Trophoblast cell (in vitro differentiated cells and primary cell): Measurements from ENCODE around the gene SPACA4.
A peak's percentile ranks its signal among the peaks of the same experiment; 100 is the strongest.

ENCODE experiments used
- DNase-seq, 2 donors: peaks; one replicate each; pipeline ENCODE4 v3.0.0-alpha.2; 2016
- H2AFZ ChIP-seq: 2 replicates; pipeline ENCODE4 v1.6.1; 2013; ENCODE audit warnings: low read length, moderate library complexity, mild to moderate bottlenecking; ENCODE audit not compliant: insufficient read depth, poor library complexity
- H2AK5ac ChIP-seq: 2 replicates; pipeline ENCODE4 v1.6.1; 2013; ENCODE audit warnings: mild to moderate bottlenecking, low read length
- H2BK120ac ChIP-seq: 2 replicates; pipeline ENCODE4 v1.6.1; 2013; ENCODE audit warnings: low read length, mild to moderate bottlenecking, moderate library complexity; ENCODE audit not compliant: insufficient read depth, poor library complexity
- H2BK12ac ChIP-seq: 2 replicates; pipeline ENCODE4 v1.6.1; 2013; ENCODE audit warnings: mild to moderate bottlenecking, low read length, moderate library complexity
- H2BK5ac ChIP-seq: 2 replicates; pipeline ENCODE4 v1.6.1; 2013; ENCODE audit warnings: low read length, low read depth, moderate library complexity, mild to moderate bottlenecking; ENCODE audit not compliant: poor library complexity
- H3K14ac ChIP-seq: 2 replicates; pipeline ENCODE4 v1.6.1; 2013; ENCODE audit warnings: mild to moderate bottlenecking, low read length
- H3K18ac ChIP-seq: 2 replicates; pipeline ENCODE4 v1.6.1; 2013; ENCODE audit warnings: mild to moderate bottlenecking, low read length
- H3K23ac ChIP-seq: 2 replicates; pipeline ENCODE4 v1.6.1; 2013; ENCODE audit warnings: low read length
- H3K27ac ChIP-seq: 2 replicates; pipeline ENCODE4 v1.5.1; 2013; ENCODE audit warnings: low read depth, mild to moderate bottlenecking, inconsistent platforms, low read length, moderate library complexity
- H3K27me3 ChIP-seq: 2 replicates; pipeline ENCODE4 v1.6.1; 2013; ENCODE audit warnings: inconsistent platforms, mild to moderate bottlenecking, low read length, moderate library complexity; ENCODE audit not compliant: insufficient read depth
- H3K36me3 ChIP-seq, 2 experiments: 1 replicate in 1 of 2; 2 replicates in 1 of 2; pipeline ENCODE4 v1.6.1; 2013; ENCODE audit warnings: low read length in 2 of 2, mild to moderate bottlenecking in 2 of 2, moderate library complexity in 1 of 2; ENCODE audit not compliant: insufficient read depth in 2 of 2, control insufficient read depth in 1 of 2
- H3K4ac ChIP-seq: 2 replicates; pipeline ENCODE4 v1.6.1; 2013; ENCODE audit warnings: low read depth, mild to moderate bottlenecking, low read length, moderate library complexity
- H3K4me1 ChIP-seq, 2 experiments: 1 replicate in 1 of 2; 2 replicates in 1 of 2; pipeline ENCODE4 v1.6.1; 2013; ENCODE audit warnings: low read length in 2 of 2, mild to moderate bottlenecking in 2 of 2, moderate library complexity in 1 of 2; ENCODE audit not compliant: insufficient read depth in 2 of 2, control insufficient read depth in 1 of 2
- H3K4me2 ChIP-seq: 2 replicates; pipeline ENCODE4 v1.6.1; 2013; ENCODE audit warnings: inconsistent platforms, mild to moderate bottlenecking, low read length, moderate library complexity
- H3K4me3 ChIP-seq: 2 replicates; pipeline ENCODE4 v1.5.1; 2013; ENCODE audit warnings: mild to moderate bottlenecking, low read depth, low read length, inconsistent platforms
- H3K79me1 ChIP-seq: one replicate; pipeline ENCODE4 v1.6.1; 2013; ENCODE audit warnings: low read length
- H3K79me2 ChIP-seq: 2 replicates; pipeline ENCODE4 v1.6.1; 2013; ENCODE audit warnings: low read length, mild to moderate bottlenecking; ENCODE audit not compliant: control insufficient read depth, insufficient read depth, poor library complexity
- H3K9ac ChIP-seq: 2 replicates; pipeline ENCODE4 v1.6.1; 2013; ENCODE audit warnings: mild to moderate bottlenecking, low read length
- H3K9me3 ChIP-seq: 2 replicates; pipeline ENCODE4 v1.6.1; 2013; ENCODE audit warnings: low read depth, mild to moderate bottlenecking, control low read depth, inconsistent platforms, low read length; ENCODE audit not compliant: insufficient read depth
- H4K12ac ChIP-seq: 2 replicates; pipeline ENCODE4 v1.6.1; 2013; ENCODE audit warnings: low read depth, mild to moderate bottlenecking, low read length, moderate library complexity
- H4K8ac ChIP-seq: 2 replicates; pipeline ENCODE4 v1.6.1; 2013; ENCODE audit warnings: low read depth, mild to moderate bottlenecking, low read length, moderate library complexity
- H4K91ac ChIP-seq: one replicate; pipeline ENCODE4 v1.6.1; 2013; ENCODE audit warnings: low read depth, mild to moderate bottlenecking, low read length, moderate library complexity
- WGBS: extraction: QIAGEN DNeasy Blood & Tissue Kit; methylation state at CpG from one replicate; pipeline ENCODE4 v1.1.7; 2013; ENCODE audit warnings: missing lambda C conversion rate; ENCODE audit not compliant: insufficient read length, insufficient coverage; ENCODE audit errors: extremely low coverage; 5-methylcytosine and 5-hydroxymethylcytosine counted together

The SPACA4 gene

GRCh38 chr19:48641850-48642249, 35.3 kb downstream of the SPACA4 start:
- no peak overlapping the region for H3K14ac ChIP-seq
- H3K27me3 ChIP-seq = peaks cover 3% of the 10 kb centered on the region

GRCh38 chr19:48642862-48643261, 36.3 kb downstream of the SPACA4 start:
- Histone ChIP-seq H3K9me3 (no peaks in the 10 kb centered on the region), H3K27ac (no peak overlapping the region), H2BK120ac (no peak overlapping the region), H3K36me3 (no peaks in the 10 kb centered on the region), H3K27me3 (no peaks in the 10 kb centered on the region), H3K9ac (no peak overlapping the region), H3K14ac (no peak overlapping the region), H3K79me1 (no peaks in the 10 kb centered on the region), H4K91ac (no peak overlapping the region), H2AFZ (no peak overlapping the region), H3K4me2 (no peak overlapping the region), H2AK5ac (no peak overlapping the region), H3K23ac (no peak overlapping the region), H3K4me3 (no peak overlapping the region), H4K8ac (no peak overlapping the region), H4K12ac (no peak overlapping the region), H3K4ac (no peak overlapping the region), H2BK5ac (no peak overlapping the region), H2BK12ac (no peak overlapping the region), H3K79me2 (no peaks in the 10 kb centered on the region), H3K18ac (no peak overlapping the region), H3K4me1 (peaks cover 6 to 17% of the 10 kb centered on the region in 2 experiments)
- DNase-seq = no peak
- WGBS = no CpG with 5 or more reads among the region's 5 CpGs

More at GRCh38 chr19:48641850-48642249, 35.3 kb downstream of the SPACA4 start:
- Histone ChIP-seq H3K9ac (no peak overlapping the region), H3K79me1 (no peaks in the 10 kb centered on the region), H3K4me2 (no peak overlapping the region), H4K12ac (no peak overlapping the region), H2AFZ (no peak overlapping the region), H3K27ac (no peak overlapping the region), H3K23ac (no peak overlapping the region), H4K91ac (no peak overlapping the region), H3K4me1 (peaks cover 8 to 21% of the 10 kb centered on the region in 2 experiments), H2BK120ac (no peak overlapping the region), H2BK5ac (no peak overlapping the region), H4K8ac (no peak overlapping the region), H2AK5ac (no peak overlapping the region), H3K9me3 (no peaks in the 10 kb centered on the region), H2BK12ac (no peak overlapping the region), H3K79me2 (no peaks in the 10 kb centered on the region), H3K4me3 (no peak overlapping the region), H3K36me3 (no peaks in the 10 kb centered on the region), H3K18ac (no peak overlapping the region), H3K4ac (no peak overlapping the region)
- DNase-seq = no peak
- no CpG with 5 or more reads among the region's 2 CpGs for WGBS

- no peak overlapping the region for H3K27ac ChIP-seq
- no peak overlapping the region for H3K14ac ChIP-seq
- H2BK120ac ChIP-seq = no peak overlapping the region
- H3K79me2 ChIP-seq = no peaks in the 10 kb centered on the region
- no peak overlapping the region for H4K91ac ChIP-seq
- H3K79me1 ChIP-seq = no peaks in the 10 kb centered on the region
- no peak overlapping the region for H3K23ac ChIP-seq
- H2BK5ac ChIP-seq = no peak overlapping the region
- H3K9me3 ChIP-seq = no peaks in the 10 kb centered on the region
- no peak overlapping the region for H4K12ac ChIP-seq
- H3K4me3 ChIP-seq = no peak overlapping the region
- no peak overlapping the region for H2AK5ac ChIP-seq
- no peak overlapping the region for H2BK12ac ChIP-seq
- no peak overlapping the region for H3K4me2 ChIP-seq
- no peak overlapping the region for H3K9ac ChIP-seq
- H3K4me1 ChIP-seq = peaks cover 6 to 13% of the 10 kb centered on the region in 2 experiments
- no peaks in the 10 kb centered on the region for H3K27me3 ChIP-seq
- no peak overlapping the region for H3K18ac ChIP-seq
- DNase-seq = no peak
- H4K8ac ChIP-seq = no peak overlapping the region
- H2AFZ ChIP-seq = no peak overlapping the region
- H3K36me3 ChIP-seq = no peaks in the 10 kb centered on the region
- H3K4ac ChIP-seq = no peak overlapping the region
- WGBS = no CpG with 5 or more reads among the region's 4 CpGs
These were observed 37.8 kb downstream of the SPACA4 start for GRCh38 chr19:48644355-48644754.

GRCh38 chr19:48644839-48645619, 38.5 kb downstream of the SPACA4 start:
- Histone ChIP-seq H3K4ac (no peak overlapping the region), H3K9ac (no peak overlapping the region), H4K91ac (no peak overlapping the region), H3K23ac (no peak overlapping the region), H3K4me3 (no peak overlapping the region), H3K79me2 (no peaks in the 10 kb centered on the region), H3K4me1 (peaks cover 6 to 13% of the 10 kb centered on the region in 2 experiments), H3K36me3 (no peaks in the 10 kb centered on the region), H3K79me1 (no peaks in the 10 kb centered on the region), H3K9me3 (no peaks in the 10 kb centered on the region), H3K27ac (no peak overlapping the region), H2AFZ (peak overlapping the region; percentile 12), H4K12ac (no peak overlapping the region), H3K4me2 (peak overlapping the region; percentile 90), H2AK5ac (no peak overlapping the region), H2BK120ac (no peak overlapping the region), H4K8ac (peak overlapping the region; percentile 59), H3K14ac (no peak overlapping the region), H3K18ac (no peak overlapping the region), H2BK5ac (no peak overlapping the region), H2BK12ac (no peak overlapping the region), H3K27me3 (no peaks in the 10 kb centered on the region)
- no CpG with 5 or more reads among the region's 25 CpGs for WGBS
- DNase-seq = peak; percentile 53 to 71
